MCF 10A (cell line): ENCODE data around the gene IREB2. TPM values are rescaled to one million over a fixed set of nuclear protein-coding genes. Genes with fewer than 3 reads are reported as not detected.

Experiments used
- BruUV-seq: library from RNA; stranded (reverse); fragments of 400-500 nt; replicated peaks from 2 replicates; lab custom pipeline; 2021; lab: Mats Ljungman, UMichigan
- CTCF ChIA-PET: fragments of 300-600 bp; sonication (Branson Sonifier 250); formaldehyde crosslinking; extraction: SDS; loops from one replicate; lab custom pipeline; 2021; ENCODE audit warnings: antibody characterized with exemption, inconsistent platforms; lab: Yijun Ruan, JAX
- POLR2A ChIA-PET: fragments of 300-600, 350-650 bp; sonication (Branson Sonifier 250); formaldehyde crosslinking; extraction: SDS; loops from one replicate; lab custom pipeline; 2020; ENCODE audit warnings: antibody characterized with exemption, inconsistent platforms; lab: Yijun Ruan, JAX
- DNase-seq: peaks from one replicate; pipeline ENCODE4 v3.0.0-alpha.2; 2018; ENCODE audit not compliant: unreplicated experiment
- H3K27ac Mint-ChIP-seq: one replicate; pipeline ENCODE4 v1.8.0; 2022; ENCODE audit warnings: mild to moderate bottlenecking, low read depth, mixed read lengths; ENCODE audit not compliant: unreplicated experiment
- H3K27me3 Mint-ChIP-seq: one replicate; pipeline ENCODE4 v1.8.0; 2022; ENCODE audit warnings: mixed read lengths; ENCODE audit not compliant: insufficient read depth, unreplicated experiment
- H3K36me3 Mint-ChIP-seq: one replicate; pipeline ENCODE4 v1.8.0; 2022; ENCODE audit warnings: mild to moderate bottlenecking, moderate library complexity, mixed read lengths; ENCODE audit not compliant: insufficient read depth, unreplicated experiment
- H3K4me1 Mint-ChIP-seq: one replicate; pipeline ENCODE4 v1.8.0; 2022; ENCODE audit warnings: mixed read lengths; ENCODE audit not compliant: insufficient read depth, unreplicated experiment
- H3K4me3 Mint-ChIP-seq: one replicate; pipeline ENCODE4 v1.8.0; 2022; ENCODE audit warnings: mild to moderate bottlenecking, moderate library complexity, mixed read lengths; ENCODE audit not compliant: unreplicated experiment
- H3K9me3 Mint-ChIP-seq: one replicate; pipeline ENCODE4 v1.8.0; 2022; ENCODE audit warnings: mixed read lengths; ENCODE audit not compliant: unreplicated experiment
- intact Hi-C: fragments of 100-400 bp; cut with micrococcal nuclease; formaldehyde crosslinking; loops from 2 replicates; pipeline ENCODE4 v1.14.1; 2022
- total RNA-seq: library from RNA; stranded (reverse); gene quantifications from 2 replicates; pipeline ENCODE4 v1.2.3, GENCODE V29; 2022
- TF ChIP-seq, protein P1 (sequence below): fragments of 200-600 bp; IDR thresholded peaks from one replicate; pipeline ENCODE4 v1.8.0; 2022; ENCODE audit warnings: antibody characterized with exemption, mild to moderate bottlenecking; ENCODE audit not compliant: unreplicated experiment

The IREB2 gene
- total RNA-seq, 1 experiment from 2014 or later: 43.4 TPM

DNA sequence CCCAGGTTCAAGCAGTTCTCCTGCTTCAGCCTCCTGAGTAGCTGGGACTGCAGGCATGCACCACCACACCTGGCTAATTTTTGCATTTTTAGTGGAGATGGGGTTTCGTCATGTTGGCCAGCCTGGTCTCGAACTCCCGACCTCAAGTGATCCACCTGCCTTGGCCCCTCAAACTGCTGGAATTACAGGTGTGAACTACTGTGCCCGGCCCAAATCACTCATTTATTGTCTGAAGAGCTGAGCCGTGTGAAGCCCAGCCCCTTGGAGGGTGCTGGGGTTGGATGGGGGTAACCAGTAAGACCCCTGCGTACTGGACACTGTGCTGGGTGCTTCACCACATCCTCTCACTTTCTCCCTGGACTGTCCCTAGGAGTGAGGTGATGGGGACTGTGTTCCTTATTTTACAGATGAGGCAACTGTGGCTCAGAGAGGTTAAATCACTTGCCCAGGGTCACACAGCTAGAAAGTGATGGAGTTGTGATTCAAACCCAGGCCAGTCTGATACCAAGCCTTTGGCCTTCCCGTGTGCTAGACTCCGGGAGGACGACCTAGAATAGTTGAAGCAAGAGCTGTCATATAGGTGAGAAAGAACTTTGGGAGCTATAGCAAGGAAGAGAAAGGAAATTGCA lies 41.7 kb upstream of the IREB2 start:
- CTCF ChIA-PET: interaction anchor here (3.2 kb wide), 1 partner anchor 27 kb away, joined by 7 read pairs; no protein-coding TSS in a partner anchor
- no peak overlapping the region for H3K27ac Mint-ChIP-seq
- no peaks in the 10 kb centered on the region for H3K36me3 Mint-ChIP-seq
- DNase-seq: no peak
- intact Hi-C loops: no loop called here
- no peaks in the 10 kb centered on the region for H3K9me3 Mint-ChIP-seq
- TF ChIP-seq, protein P1, sequence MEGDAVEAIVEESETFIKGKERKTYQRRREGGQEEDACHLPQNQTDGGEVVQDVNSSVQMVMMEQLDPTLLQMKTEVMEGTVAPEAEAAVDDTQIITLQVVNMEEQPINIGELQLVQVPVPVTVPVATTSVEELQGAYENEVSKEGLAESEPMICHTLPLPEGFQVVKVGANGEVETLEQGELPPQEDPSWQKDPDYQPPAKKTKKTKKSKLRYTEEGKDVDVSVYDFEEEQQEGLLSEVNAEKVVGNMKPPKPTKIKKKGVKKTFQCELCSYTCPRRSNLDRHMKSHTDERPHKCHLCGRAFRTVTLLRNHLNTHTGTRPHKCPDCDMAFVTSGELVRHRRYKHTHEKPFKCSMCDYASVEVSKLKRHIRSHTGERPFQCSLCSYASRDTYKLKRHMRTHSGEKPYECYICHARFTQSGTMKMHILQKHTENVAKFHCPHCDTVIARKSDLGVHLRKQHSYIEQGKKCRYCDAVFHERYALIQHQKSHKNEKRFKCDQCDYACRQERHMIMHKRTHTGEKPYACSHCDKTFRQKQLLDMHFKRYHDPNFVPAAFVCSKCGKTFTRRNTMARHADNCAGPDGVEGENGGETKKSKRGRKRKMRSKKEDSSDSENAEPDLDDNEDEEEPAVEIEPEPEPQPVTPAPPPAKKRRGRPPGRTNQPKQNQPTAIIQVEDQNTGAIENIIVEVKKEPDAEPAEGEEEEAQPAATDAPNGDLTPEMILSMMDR: no peak
- POLR2A ChIA-PET: interaction anchor here (1.5 kb wide), 1 partner anchor 15 kb away, joined by 3 read pairs; no protein-coding TSS in a partner anchor
- no peaks in the 10 kb centered on the region for H3K27me3 Mint-ChIP-seq
- no peaks in the 10 kb centered on the region for H3K4me1 Mint-ChIP-seq
- no peak overlapping the region for H3K4me3 Mint-ChIP-seq
- no TSS peak for BruUV-seq

DNA sequence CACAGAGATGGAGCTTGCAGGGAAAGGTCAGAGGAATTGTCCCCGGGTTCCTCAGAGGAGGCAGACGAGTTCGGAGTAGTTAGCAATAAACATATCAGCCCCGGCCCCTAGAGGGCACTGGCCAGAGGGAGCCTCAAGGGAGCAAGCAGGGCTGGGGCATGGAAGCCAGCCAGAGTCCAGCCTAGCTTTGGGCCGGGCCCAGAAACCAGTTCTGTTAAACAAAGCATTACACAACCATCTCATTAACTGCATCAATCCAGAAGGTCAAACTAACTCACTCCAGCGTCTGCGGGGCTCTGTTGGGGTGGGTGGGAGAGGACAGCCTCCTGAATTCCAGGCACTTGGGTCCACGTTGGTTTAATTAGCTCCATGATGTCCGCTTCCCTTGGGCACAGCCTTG lies 41.0 kb upstream of the IREB2 start:
- Mint-ChIP-seq H3K4me3 (no peak overlapping the region), H3K9me3 (no peaks in the 10 kb centered on the region), H3K27me3 (no peaks in the 10 kb centered on the region), H3K4me1 (no peaks in the 10 kb centered on the region), H3K36me3 (no peaks in the 10 kb centered on the region), H3K27ac (no peak overlapping the region)
- no peak for DNase-seq
- intact Hi-C loops: no loop called here
- TF ChIP-seq, protein P1: no peak
- ChIA-PET POLR2A (interaction anchor here (1.5 kb wide), 1 partner anchor 15 kb away, joined by 3 read pairs; no protein-coding TSS in a partner anchor), CTCF (interaction anchor here (0.6 to 3.2 kb wide), 2 partner anchors 11 to 26 kb away, joined by 3 to 7 read pairs; no protein-coding TSS in a partner anchor)
- BruUV-seq: no TSS peak

DNA sequence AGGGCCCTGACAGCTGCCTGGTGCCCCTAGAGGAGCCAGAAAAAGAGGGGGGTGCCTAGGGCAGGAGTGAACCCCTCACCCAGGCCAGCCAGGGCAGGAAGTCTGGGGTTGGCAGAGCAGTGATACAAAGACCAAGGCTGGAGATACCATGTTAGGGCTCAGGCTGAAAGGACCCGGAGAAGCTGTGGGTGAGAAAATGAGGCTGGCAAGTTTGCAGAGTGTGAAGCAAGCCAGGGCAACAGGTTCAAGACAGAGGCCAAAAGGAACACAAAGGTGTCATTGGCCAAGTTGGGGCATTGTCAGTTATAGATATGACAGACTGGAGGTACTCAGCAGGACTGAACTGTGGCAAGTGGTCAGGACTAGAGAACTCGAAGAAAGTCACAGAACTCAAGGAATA lies 40.6 kb upstream of the IREB2 start:
- intact Hi-C loops: no loop called here
- ChIA-PET CTCF (interaction anchor here (0.6 kb wide), 1 partner anchor 12 kb away, joined by 3 read pairs; no protein-coding TSS in a partner anchor), POLR2A (interaction anchor here (1.5 kb wide), 1 partner anchor 14 kb away, joined by 3 read pairs; no protein-coding TSS in a partner anchor)
- Mint-ChIP-seq H3K27ac (no peak overlapping the region), H3K27me3 (no peaks in the 10 kb centered on the region), H3K9me3 (no peaks in the 10 kb centered on the region), H3K4me1 (no peaks in the 10 kb centered on the region), H3K36me3 (no peaks in the 10 kb centered on the region), H3K4me3 (no peak overlapping the region)
- DNase-seq: no peak
- BruUV-seq: no TSS peak
- TF ChIP-seq, protein P1: no peak

DNA sequence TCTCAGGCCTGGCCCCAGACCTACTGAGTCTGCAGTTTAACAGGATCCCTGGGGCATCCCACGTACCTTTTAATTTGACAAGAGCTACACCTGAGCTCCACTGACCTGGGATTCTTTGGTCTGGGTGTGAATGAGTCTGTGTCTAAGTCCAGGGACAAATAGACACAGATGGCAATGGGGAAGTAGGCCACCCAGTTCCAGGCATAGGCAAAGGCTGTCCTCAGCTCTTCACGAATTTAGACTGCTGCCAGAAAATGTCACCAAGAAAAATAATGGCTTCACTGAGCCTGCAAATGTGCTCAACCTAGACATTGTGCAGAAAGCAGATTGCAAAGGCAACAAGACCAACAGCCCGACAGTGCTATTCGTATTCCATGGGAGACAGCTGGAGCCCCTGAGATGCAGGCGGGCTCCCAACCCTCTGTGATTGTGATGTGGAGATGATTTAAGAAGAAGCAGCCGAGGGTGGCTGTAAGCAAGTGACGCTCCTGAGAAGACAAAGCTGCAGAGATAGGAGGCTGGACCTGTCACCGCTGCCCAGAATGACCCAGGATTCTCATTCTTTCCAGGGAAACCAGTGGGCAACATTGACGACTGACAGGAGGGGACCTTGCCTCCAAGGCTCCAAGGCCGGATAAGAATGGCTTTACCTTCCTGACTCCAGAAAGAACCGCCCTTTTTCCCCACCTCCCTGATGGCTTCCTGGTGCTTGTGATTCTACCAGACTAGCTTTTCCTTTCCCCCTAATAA lies 39.8 kb upstream of the IREB2 start:
- Mint-ChIP-seq H3K36me3 (no peaks in the 10 kb centered on the region), H3K27ac (no peak overlapping the region), H3K4me1 (no peaks in the 10 kb centered on the region), H3K9me3 (no peaks in the 10 kb centered on the region), H3K27me3 (no peaks in the 10 kb centered on the region), H3K4me3 (no peak overlapping the region)
- POLR2A ChIA-PET: no interaction called here
- intact Hi-C loops: no loop called here
- TF ChIP-seq, protein P1: no peak
- BruUV-seq: no TSS peak
- no peak for DNase-seq
- CTCF ChIA-PET: interaction anchor here (0.6 to 1.1 kb wide), 4 partner anchors 23 to 831 kb away, joined by 3 to 5 read pairs (median 4); no protein-coding TSS in a partner anchor
